ENCODE measurements around the gene PCARE. TPM values are rescaled to one million over a fixed set of nuclear protein-coding genes. Genes with fewer than 3 reads are reported as not detected.

The PCARE gene
- total and polyA plus RNA-seq, 2 of the 8 experiments (the other 6 are each of a cell fraction or from before 2014, with no cell fraction given): not detected

DNA sequence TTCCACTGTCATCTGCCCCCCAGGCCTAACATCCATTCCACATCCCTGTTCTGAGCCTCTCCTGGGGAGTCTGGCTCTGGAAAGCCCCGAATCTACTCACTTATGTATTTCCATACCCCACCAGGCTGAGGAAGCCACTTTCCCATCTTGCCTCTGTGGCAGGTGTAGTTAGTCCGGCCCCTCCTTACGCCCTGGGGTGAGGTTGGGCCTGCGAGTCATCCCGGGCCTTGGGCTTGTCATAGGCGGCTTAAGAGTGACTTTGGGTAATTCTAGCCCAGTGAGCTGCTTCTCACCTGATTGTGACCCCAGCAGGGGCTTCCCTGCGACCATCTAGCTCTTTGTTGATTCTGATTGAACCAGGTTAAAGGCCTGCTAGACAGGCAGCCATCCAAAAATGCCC, 21.1 kb downstream of the PCARE start (continued):
- TF ChIP-seq SIX5 (IDR thresholded peaks at IDR 0.05; ENCODE audit: low read depth, low read length) (no peak), JUND (IDR thresholded peaks at IDR 0.05; ENCODE audit: low read length) (no peak)
- TF ChIP-seq, protein P1, sequence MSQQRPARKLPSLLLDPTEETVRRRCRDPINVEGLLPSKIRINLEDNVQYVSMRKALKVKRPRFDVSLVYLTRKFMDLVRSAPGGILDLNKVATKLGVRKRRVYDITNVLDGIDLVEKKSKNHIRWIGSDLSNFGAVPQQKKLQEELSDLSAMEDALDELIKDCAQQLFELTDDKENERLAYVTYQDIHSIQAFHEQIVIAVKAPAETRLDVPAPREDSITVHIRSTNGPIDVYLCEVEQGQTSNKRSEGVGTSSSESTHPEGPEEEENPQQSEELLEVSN (IDR thresholded peaks at IDR 0.05): no peak

Data from H1 (cell line).